Measurements from ENCODE around the gene N4BP2. TPM values are rescaled to one million over a fixed set of nuclear protein-coding genes. Genes with fewer than 3 reads are reported as not detected.
"Not testable (repeated sequence)": the region's sequence is repeated elsewhere in the genome, so short reads cannot be mapped to it uniquely, and the experiment has no call there.

The N4BP2 gene
- total RNA-seq, 2 experiments from 2014 or later: 21.1 to 21.5 TPM

- POLR2A ChIA-PET, CTCF ChIA-PET: not testable (repeated sequence)
Observed at GRCh38 chr4:40140597-40140996, 83.9 kb downstream of the N4BP2 start.

- ChIA-PET POLR2A (no interaction called here), CTCF (no interaction called here)
Observed at GRCh38 chr4:40143926-40144508, 87.4 kb downstream of the N4BP2 start.

GRCh38 chr4:40144716-40145115, 88.1 kb downstream of the N4BP2 start:
- POLR2A ChIA-PET: interaction anchor here (0.6 kb wide), 1 partner anchor 87 kb away, joined by 3 read pairs; no protein-coding TSS in a partner anchor
- CTCF ChIA-PET: no interaction called here

- CTCF ChIA-PET, POLR2A ChIA-PET: not testable (repeated sequence)
Observed at GRCh38 chr4:40147490-40147889, 90.8 kb downstream of the N4BP2 start.

- ChIA-PET CTCF (interaction anchor here (0.7 to 3.3 kb wide), 6 partner anchors 34 to 175 kb away, joined by 3 to 16 read pairs (median 6); no protein-coding TSS in a partner anchor), POLR2A (interaction anchor here (0.6 to 1.2 kb wide), 2 partner anchors 34 to 88 kb away, joined by 3 read pairs; no protein-coding TSS in a partner anchor)
Observed at GRCh38 chr4:40149960-40150385, 93.3 kb downstream of the N4BP2 start.

GRCh38 chr4:40150932-40151331, 94.3 kb downstream of the N4BP2 start:
- ChIA-PET CTCF (interaction anchor here (0.6 to 3.3 kb wide), 6 partner anchors 46 to 174 kb away, joined by 4 to 16 read pairs (median 6); no protein-coding TSS in a partner anchor), POLR2A (no interaction called here)

- CTCF ChIA-PET: interaction anchor here (1.0 to 3.3 kb wide), 4 partner anchors 39 to 172 kb away, joined by 3 to 16 read pairs (median 4); no protein-coding TSS in a partner anchor
- POLR2A ChIA-PET: interaction anchor here (1.2 kb wide), 1 partner anchor 43 kb away, joined by 3 read pairs; no protein-coding TSS in a partner anchor
Observed at GRCh38 chr4:40152637-40153036, 96.0 kb downstream of the N4BP2 start.

- ChIA-PET CTCF (no interaction called here), POLR2A (no interaction called here)
Observed at GRCh38 chr4:40157436-40157835, 100.8 kb downstream of the N4BP2 start.

GRCh38 chr4:40160258-40160657, 103.6 kb downstream of the N4BP2 start:
- POLR2A ChIA-PET: no interaction called here
- CTCF ChIA-PET: interaction anchor here (1.1 kb wide), 1 partner anchor 165 kb away, joined by 3 read pairs; no protein-coding TSS in a partner anchor

GRCh38 chr4:40164459-40164858, 107.8 kb downstream of the N4BP2 start:
- ChIA-PET CTCF (no interaction called here), POLR2A (no interaction called here)

- POLR2A ChIA-PET: no interaction called here
- CTCF ChIA-PET: no interaction called here
Observed at GRCh38 chr4:40165916-40166315, 109.3 kb downstream of the N4BP2 start.

- ChIA-PET POLR2A (no interaction called here), CTCF (no interaction called here)
Observed at GRCh38 chr4:40168070-40168469, 111.4 kb downstream of the N4BP2 start.

GRCh38 chr4:40170588-40170987, 113.9 kb downstream of the N4BP2 start:
- ChIA-PET POLR2A (no interaction called here), CTCF (interaction anchor here (0.7 kb wide), 1 partner anchor 146 kb away, joined by 3 read pairs; no protein-coding TSS in a partner anchor)

GRCh38 chr4:40173470-40173875, 116.8 kb downstream of the N4BP2 start:
- CTCF ChIA-PET: no interaction called here
- POLR2A ChIA-PET: no interaction called here

GRCh38 chr4:40176602-40177001, 120.0 kb downstream of the N4BP2 start:
- ChIA-PET CTCF (interaction anchor here (1.0 kb wide), 1 partner anchor 141 kb away, joined by 3 read pairs; no protein-coding TSS in a partner anchor), POLR2A (no interaction called here)

- CTCF ChIA-PET: interaction anchor here (1.0 kb wide), 1 partner anchor 140 kb away, joined by 3 read pairs; no protein-coding TSS in a partner anchor
Observed at GRCh38 chr4:40177591-40177990, 120.9 kb downstream of the N4BP2 start.

GRCh38 chr4:40178672-40179071, 122.0 kb downstream of the N4BP2 start:
- CTCF ChIA-PET: no interaction called here
- POLR2A ChIA-PET: no interaction called here

More at GRCh38 chr4:40177591-40177990, 120.9 kb downstream of the N4BP2 start:
- POLR2A ChIA-PET: interaction anchor here (0.6 kb wide), 1 partner anchor 310 kb away, joined by 3 read pairs; no protein-coding TSS in a partner anchor

- ChIA-PET POLR2A (no interaction called here), CTCF (no interaction called here)
Observed at GRCh38 chr4:40179360-40179759, 122.7 kb downstream of the N4BP2 start.

GRCh38 chr4:40180356-40180755, 123.7 kb downstream of the N4BP2 start:
- CTCF ChIA-PET: no interaction called here

GRCh38 chr4:40182001-40182400, 125.4 kb downstream of the N4BP2 start:
- ChIA-PET POLR2A (interaction anchor here (0.7 kb wide), 1 partner anchor 124 kb away, joined by 3 read pairs; no protein-coding TSS in a partner anchor), CTCF (interaction anchor here (1.3 kb wide), 1 partner anchor 143 kb away, joined by 3 read pairs; no protein-coding TSS in a partner anchor)

More at GRCh38 chr4:40180356-40180755, 123.7 kb downstream of the N4BP2 start:
- POLR2A ChIA-PET: no interaction called here

- POLR2A ChIA-PET: interaction anchor here (2.4 kb wide), 1 partner anchor 17 kb away, joined by 9 read pairs; no protein-coding TSS in a partner anchor
- CTCF ChIA-PET: interaction anchor here (1.2 to 1.3 kb wide), 2 partner anchors 127 to 142 kb away, joined by 3 read pairs; no protein-coding TSS in a partner anchor
Observed at GRCh38 chr4:40182954-40183353, 126.3 kb downstream of the N4BP2 start.

All from activated CD8-positive, alpha-beta memory T cell treated with anti-CD3 and anti-CD28 coated beads for 36 hours (primary cell).